Mesenchymal stem cell (in vitro differentiated cells and primary cell): ENCODE results near the gene ZNF548.
"Not testable (repeated sequence)": the region's sequence is repeated elsewhere in the genome, so short reads cannot be mapped to it uniquely, and the experiment has no call there.

Experiments
- DNase-seq: peaks from one replicate; pipeline ENCODE4 v3.0.0-alpha.2; 2013
- H2AFZ ChIP-seq: one replicate; pipeline ENCODE4 v1.6.1; 2013; ENCODE audit warnings: low read depth, mild to moderate bottlenecking, control low read depth, inconsistent platforms, low read length, moderate library complexity
- H2AK5ac ChIP-seq: 2 replicates; pipeline ENCODE4 v1.6.1; 2013; ENCODE audit warnings: low read length, moderate library complexity, mild to moderate bottlenecking, inconsistent platforms; ENCODE audit not compliant: severe bottlenecking
- H2BK120ac ChIP-seq: one replicate; pipeline ENCODE4 v1.6.1; 2013; ENCODE audit warnings: low read depth, mild to moderate bottlenecking, inconsistent platforms, low read length, moderate library complexity
- H2BK12ac ChIP-seq, 2 experiments: one replicate each; pipeline ENCODE4 v1.6.1; 2013; ENCODE audit warnings: inconsistent platforms in 2 of 2, low read length in 2 of 2, mild to moderate bottlenecking in 2 of 2, moderate library complexity in 2 of 2, control low read depth in 1 of 2
- H2BK15ac ChIP-seq: one replicate; pipeline ENCODE4 v1.6.1; 2013; ENCODE audit warnings: mild to moderate bottlenecking, low read depth, inconsistent platforms; ENCODE audit not compliant: poor library complexity, severe bottlenecking
- H2BK5ac ChIP-seq: 2 replicates; pipeline ENCODE4 v1.6.1; 2013; ENCODE audit warnings: low read depth, mild to moderate bottlenecking, low read length, control low read depth, inconsistent platforms; ENCODE audit not compliant: poor library complexity, severe bottlenecking
- H3K14ac ChIP-seq, 2 experiments: one replicate each; pipeline ENCODE4 v1.6.1; 2013; ENCODE audit warnings: inconsistent platforms in 2 of 2, low read length in 2 of 2, control low read depth in 1 of 2, mild to moderate bottlenecking in 1 of 2, moderate library complexity in 1 of 2
- H3K18ac ChIP-seq, 2 experiments: one replicate each; pipeline ENCODE4 v1.6.1; 2013; ENCODE audit warnings: inconsistent platforms in 2 of 2, low read length in 2 of 2, control low read depth in 1 of 2, low read depth in 1 of 2, mild to moderate bottlenecking in 1 of 2
- H3K23ac ChIP-seq, 2 experiments: one replicate each; pipeline ENCODE4 v1.6.1; 2013; ENCODE audit warnings: inconsistent platforms in 2 of 2, low read length in 2 of 2, mild to moderate bottlenecking in 2 of 2, moderate library complexity in 2 of 2, control low read depth in 1 of 2
- H3K27ac ChIP-seq: 2 replicates; pipeline ENCODE4 v1.5.1; 2013; ENCODE audit warnings: mild to moderate bottlenecking, moderate library complexity, low read length, control low read depth, inconsistent platforms; ENCODE audit not compliant: poor library complexity, severe bottlenecking
- H3K27me3 ChIP-seq, 2 experiments: 2 replicates each; pipeline versions ENCODE4 v1.6.1 to v1.7.0; 2013; ENCODE audit warnings: low read length in 2 of 2, mild to moderate bottlenecking in 2 of 2, moderate library complexity in 2 of 2, control low read depth in 1 of 2, inconsistent platforms in 1 of 2; ENCODE audit not compliant: control insufficient read depth in 1 of 2, insufficient read depth in 1 of 2
- H3K36me3 ChIP-seq, 2 experiments: 2 replicates each; pipeline versions ENCODE4 v1.6.1 to v1.7.0; 2013; ENCODE audit warnings: low read length in 2 of 2, control low read depth in 1 of 2, inconsistent platforms in 1 of 2, low read depth in 1 of 2, mild to moderate bottlenecking in 1 of 2; ENCODE audit not compliant: insufficient read depth in 2 of 2, control insufficient read depth in 1 of 2
- H3K4ac ChIP-seq, 2 experiments: one replicate each; pipeline ENCODE4 v1.6.1; 2013; ENCODE audit warnings: inconsistent platforms in 2 of 2, low read length in 2 of 2, mild to moderate bottlenecking in 2 of 2, moderate library complexity in 2 of 2, control low read depth in 1 of 2, low read depth in 1 of 2
- H3K4me1 ChIP-seq: 2 replicates; pipeline ENCODE4 v1.6.1; 2013; ENCODE audit warnings: low read depth, low read length, control low read depth; ENCODE audit not compliant: control insufficient read depth, insufficient read depth
- H3K4me2 ChIP-seq: 2 replicates; pipeline ENCODE4 v1.6.1; 2013; ENCODE audit warnings: low read length, mild to moderate bottlenecking, inconsistent platforms; ENCODE audit not compliant: poor library complexity, severe bottlenecking
- H3K4me3 ChIP-seq, 2 experiments: 2 replicates each; pipeline versions ENCODE4 v1.5.1 to v1.7.0; 2013; ENCODE audit warnings: low read length in 2 of 2, mild to moderate bottlenecking in 2 of 2, control low read depth in 1 of 2, low read depth in 1 of 2; ENCODE audit not compliant: insufficient read depth in 1 of 2
- H3K79me1 ChIP-seq: replicated peaks from 2 replicates; pipeline ENCODE4 v1.6.1; 2013; ENCODE audit warnings: mild to moderate bottlenecking, control low read depth, low read length, inconsistent platforms; ENCODE audit not compliant: poor library complexity, severe bottlenecking
- H3K9ac ChIP-seq: 2 replicates; pipeline ENCODE4 v1.7.0; 2013; ENCODE audit warnings: mild to moderate bottlenecking, low read length, moderate library complexity
- H3K9me3 ChIP-seq: 2 replicates; pipeline ENCODE4 v1.7.0; 2013; ENCODE audit warnings: mild to moderate bottlenecking, low read length; ENCODE audit not compliant: control insufficient read depth
- H4K8ac ChIP-seq: one replicate; pipeline ENCODE4 v1.6.1; 2013; ENCODE audit warnings: inconsistent platforms, mild to moderate bottlenecking, low read length, moderate library complexity
- H4K91ac ChIP-seq: one replicate; pipeline ENCODE4 v1.6.1; 2013; ENCODE audit warnings: mild to moderate bottlenecking, low read length, inconsistent platforms
- WGBS: methylation state at CpG from one replicate; pipeline ENCODE4 v1.1.7; 2013; ENCODE audit warnings: mixed read lengths; 5-methylcytosine and 5-hydroxymethylcytosine counted together

ZNF548 gene

DNA sequence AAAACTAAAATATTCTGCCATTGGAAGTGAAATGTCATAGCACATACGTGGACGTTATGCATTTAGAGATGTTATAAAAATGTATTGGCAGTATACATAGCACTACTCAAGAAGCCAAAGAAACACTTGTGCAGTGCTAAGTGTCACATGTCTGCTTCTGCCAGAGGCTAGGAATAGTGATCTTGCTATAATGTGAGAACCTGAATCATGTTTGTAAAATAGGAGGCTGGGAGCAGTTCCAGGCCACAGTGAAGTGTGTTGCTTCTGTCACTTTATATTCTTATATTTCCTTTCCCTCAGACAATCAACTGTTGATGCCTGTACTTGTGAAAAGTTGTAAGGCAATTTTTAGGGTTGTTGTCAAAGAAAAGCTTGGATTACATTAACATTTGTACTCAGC is 22.9 kb upstream of the ZNF548 start:
- no peak overlapping the region for H3K27ac ChIP-seq
- 100% methylated on average over 2 of the region's 2 CpGs for WGBS
- H2BK120ac ChIP-seq: no peak overlapping the region

DNA sequence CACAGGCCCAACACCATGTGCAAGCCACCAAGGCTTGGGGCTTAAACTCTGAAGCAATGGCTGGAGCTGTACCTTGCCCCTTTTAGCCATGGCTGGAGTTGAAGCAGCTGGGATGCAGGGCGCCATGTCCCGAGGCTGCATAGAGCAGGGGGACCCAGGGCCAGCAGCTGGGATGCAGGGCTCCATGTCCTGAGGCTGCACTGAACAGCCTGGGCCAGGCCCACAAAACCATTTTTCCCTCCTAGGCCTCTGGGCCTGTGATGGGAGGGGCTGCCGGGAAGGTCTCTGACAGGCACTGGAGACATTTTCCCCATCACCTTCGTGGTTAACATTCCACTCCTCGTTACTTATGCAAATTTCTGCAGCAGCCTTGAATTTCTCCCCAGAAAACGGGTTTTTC is 15.5 kb upstream of the ZNF548 start:
- no peak overlapping the region for H4K91ac ChIP-seq
- no peak for DNase-seq
- H3K27me3 ChIP-seq: no peaks in the 10 kb centered on the region
- no peak overlapping the region for H2BK120ac ChIP-seq
- H2AK5ac ChIP-seq: no peak overlapping the region
- no peak overlapping the region for H2BK12ac ChIP-seq
- H3K18ac ChIP-seq: no peak overlapping the region
- H2BK15ac ChIP-seq: no peak overlapping the region
- H3K9ac ChIP-seq: no peak overlapping the region
- H3K4ac ChIP-seq: no peak overlapping the region
- no peak overlapping the region for H2AFZ ChIP-seq
- no peak overlapping the region for H3K4me3 ChIP-seq
- H3K23ac ChIP-seq: no peak overlapping the region
- peaks cover 57% of the 10 kb centered on the region for H3K9me3 ChIP-seq
- WGBS: 93% methylated on average over 6 of the region's 6 CpGs
- H2BK5ac ChIP-seq: no peak overlapping the region
- H3K14ac ChIP-seq: no peak overlapping the region
- H3K4me2 ChIP-seq: no peak overlapping the region
- no peak overlapping the region for H4K8ac ChIP-seq
- H3K27ac ChIP-seq: no peak overlapping the region
- no peaks in the 10 kb centered on the region for H3K4me1 ChIP-seq
- peaks cover 64 to 79% of the 10 kb centered on the region in 2 experiments for H3K36me3 ChIP-seq
- H3K79me1 ChIP-seq: peaks cover 4% of the 10 kb centered on the region

More for the DNA sequence above, 22.9 kb upstream of the ZNF548 start:
- no peak overlapping the region for H2AK5ac ChIP-seq
- no peak overlapping the region for H2BK5ac ChIP-seq
- H3K4me1 ChIP-seq: peaks cover 4% of the 10 kb centered on the region
- no peak overlapping the region for H2BK12ac ChIP-seq
- peaks cover 14 to 22% of the 10 kb centered on the region in 2 experiments for H3K36me3 ChIP-seq
- H4K91ac ChIP-seq: no peak overlapping the region
- H3K18ac ChIP-seq: no peak overlapping the region
- no peak overlapping the region for H3K23ac ChIP-seq
- H3K79me1 ChIP-seq: peaks cover 27% of the 10 kb centered on the region
- no peak overlapping the region for H2AFZ ChIP-seq
- no peak overlapping the region for H3K4me2 ChIP-seq
- no peak overlapping the region for H3K4ac ChIP-seq
- DNase-seq: no peak
- H3K9ac ChIP-seq: no peak overlapping the region
- H3K27me3 ChIP-seq: no peaks in the 10 kb centered on the region
- no peaks in the 10 kb centered on the region for H3K9me3 ChIP-seq
- H4K8ac ChIP-seq: no peak overlapping the region
- H2BK15ac ChIP-seq: no peak overlapping the region
- H3K4me3 ChIP-seq: no peak overlapping the region
- no peak overlapping the region for H3K14ac ChIP-seq

DNA sequence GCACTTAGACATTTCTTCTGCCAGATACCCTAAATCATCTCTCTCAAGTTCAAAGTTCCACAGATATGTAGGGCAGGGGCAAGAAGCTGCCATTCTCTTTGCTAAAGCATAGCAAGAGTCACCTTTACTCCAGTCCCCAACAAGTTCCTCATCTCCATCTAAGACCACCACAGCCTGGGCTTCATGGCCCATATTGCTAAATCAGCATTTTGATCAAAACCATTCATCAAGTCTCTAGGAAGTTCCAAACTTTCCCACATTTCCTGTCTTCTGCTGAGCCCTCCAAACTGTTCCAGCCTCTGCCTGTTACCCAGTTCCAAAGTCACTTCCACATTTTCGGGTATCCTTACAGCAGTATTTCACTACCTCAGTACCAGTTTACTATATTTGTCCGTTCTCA is 15.0 kb upstream of the ZNF548 start:
- not testable (repeated sequence) for H4K91ac ChIP-seq, H2BK15ac ChIP-seq, DNase-seq, H2BK5ac ChIP-seq, H3K4ac ChIP-seq, H3K27ac ChIP-seq, H3K9ac ChIP-seq, H3K4me3 ChIP-seq, H3K4me1 ChIP-seq, H2AK5ac ChIP-seq, H3K27me3 ChIP-seq, H4K8ac ChIP-seq, H3K4me2 ChIP-seq, H2AFZ ChIP-seq, H3K14ac ChIP-seq, H3K18ac ChIP-seq, H3K23ac ChIP-seq, H3K79me1 ChIP-seq, H2BK120ac ChIP-seq, H2BK12ac ChIP-seq
- WGBS: 92% methylated on average over 2 of the region's 2 CpGs
- Histone ChIP-seq H3K36me3 (peaks cover 64 to 79% of the 10 kb centered on the region in 2 experiments), H3K9me3 (peaks cover 61% of the 10 kb centered on the region)

DNA sequence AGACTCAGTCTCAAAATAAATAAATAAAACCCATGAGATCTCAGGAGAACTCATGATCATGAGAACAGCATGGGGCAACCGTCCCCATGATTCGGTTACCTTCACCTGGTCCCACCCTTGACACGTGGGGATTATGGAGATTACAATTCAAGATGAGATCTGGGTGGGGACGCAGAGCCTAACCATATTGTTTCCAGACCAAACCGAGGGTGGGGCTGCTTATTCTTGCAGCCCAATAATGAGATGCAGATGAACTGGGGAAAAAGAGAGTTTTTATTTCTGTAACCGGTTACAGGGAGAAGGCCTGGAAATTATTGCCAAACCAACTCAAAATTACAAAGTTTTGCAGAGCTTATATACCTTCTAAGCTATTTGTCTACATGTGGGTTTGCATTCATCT is 13.5 kb upstream of the ZNF548 start:
- H3K18ac ChIP-seq: no peak overlapping the region

More for the DNA sequence above, 13.5 kb upstream of the ZNF548 start:
- Histone ChIP-seq H3K36me3 (peaks cover 56 to 74% of the 10 kb centered on the region in 2 experiments), H2BK15ac (no peak overlapping the region), H2BK12ac (no peak overlapping the region), H3K4me3 (no peak overlapping the region), H4K91ac (no peak overlapping the region), H3K4me1 (no peaks in the 10 kb centered on the region), H3K27me3 (no peaks in the 10 kb centered on the region), H4K8ac (no peak overlapping the region), H3K23ac (no peak overlapping the region), H3K9me3 (peaks cover 63% of the 10 kb centered on the region), H3K9ac (no peak overlapping the region), H2AFZ (no peak overlapping the region), H3K14ac (no peak overlapping the region), H2AK5ac (no peak overlapping the region), H3K4me2 (no peak overlapping the region), H3K4ac (no peak overlapping the region), H3K27ac (no peak overlapping the region), H2BK5ac (no peak overlapping the region), H3K79me1 (peaks cover 2% of the 10 kb centered on the region), H2BK120ac (no peak overlapping the region)
- WGBS: 100% methylated on average over 4 of the region's 6 CpGs
- DNase-seq: no peak
